Spleen (tissue), 7 donors: ENCODE data around the gene MTA2.
"Not testable (repeated sequence)": the region's sequence is repeated elsewhere in the genome, so short reads cannot be mapped to it uniquely, and the experiment has no call there.

ENCODE experiments used
- POLR2A ChIP-seq, 3 donors: fragments of 450-650 bp; IDR thresholded peaks; one replicate each; pipeline ENCODE4 v1.5.1; 2017; ENCODE audit warnings: antibody characterized with exemption in 3 of 3, mild to moderate bottlenecking in 1 of 3
- POLR2AphosphoS5 ChIP-seq, 3 donors: sonication (generic); formaldehyde crosslinking; IDR thresholded peaks; one replicate each; pipeline ENCODE4 v1.5.1; 2017; ENCODE audit warnings: antibody characterized with exemption in 3 of 3
- TF ChIP-seq, protein P1 (sequence below), 11 experiments: fragments of 200-600 bp in 7 of 11; fragments of 450-650 bp in 4 of 11; sonication (generic) in 4 of 11; IDR thresholded peaks in 8 of 11; conservative IDR thresholded peaks in 3 of 11; 1 replicate in 7 of 11; 2 replicates in 4 of 11; pipeline versions ENCODE4 v1.4.0 to v1.8.0; 2016 to 2021; ENCODE audit warnings: antibody characterized with exemption in 11 of 11, inconsistent platforms in 4 of 11, mild to moderate bottlenecking in 1 of 11
- donor health status: DM: no; HTN: no; CAD: no; lungs with moderate emphysema.
- donor health status: DM: no; HTN: no; CAD: no.
- donor health status: DM: no; HTN: no; CAD: no.

DNA sequence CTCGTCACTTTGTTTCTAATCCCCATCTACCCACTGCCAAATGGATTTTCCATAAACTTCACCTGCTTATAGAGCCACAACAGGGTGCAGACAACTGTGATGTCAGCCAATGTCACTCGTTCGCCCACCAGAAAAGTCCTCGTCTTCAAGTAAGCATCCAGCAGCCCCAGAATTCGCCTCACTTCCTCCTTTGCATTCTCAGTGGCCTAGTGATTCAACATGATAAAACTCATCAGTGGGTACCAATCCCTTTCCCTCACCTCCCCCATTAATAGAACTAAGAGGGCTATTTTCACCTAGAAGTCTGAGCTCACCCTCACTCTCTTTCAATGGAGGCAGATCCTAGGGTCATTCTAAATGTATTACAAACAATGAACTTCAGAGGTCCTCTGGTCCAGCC is 30.8 kb downstream of the MTA2 start:
- TF ChIP-seq, protein P1, sequence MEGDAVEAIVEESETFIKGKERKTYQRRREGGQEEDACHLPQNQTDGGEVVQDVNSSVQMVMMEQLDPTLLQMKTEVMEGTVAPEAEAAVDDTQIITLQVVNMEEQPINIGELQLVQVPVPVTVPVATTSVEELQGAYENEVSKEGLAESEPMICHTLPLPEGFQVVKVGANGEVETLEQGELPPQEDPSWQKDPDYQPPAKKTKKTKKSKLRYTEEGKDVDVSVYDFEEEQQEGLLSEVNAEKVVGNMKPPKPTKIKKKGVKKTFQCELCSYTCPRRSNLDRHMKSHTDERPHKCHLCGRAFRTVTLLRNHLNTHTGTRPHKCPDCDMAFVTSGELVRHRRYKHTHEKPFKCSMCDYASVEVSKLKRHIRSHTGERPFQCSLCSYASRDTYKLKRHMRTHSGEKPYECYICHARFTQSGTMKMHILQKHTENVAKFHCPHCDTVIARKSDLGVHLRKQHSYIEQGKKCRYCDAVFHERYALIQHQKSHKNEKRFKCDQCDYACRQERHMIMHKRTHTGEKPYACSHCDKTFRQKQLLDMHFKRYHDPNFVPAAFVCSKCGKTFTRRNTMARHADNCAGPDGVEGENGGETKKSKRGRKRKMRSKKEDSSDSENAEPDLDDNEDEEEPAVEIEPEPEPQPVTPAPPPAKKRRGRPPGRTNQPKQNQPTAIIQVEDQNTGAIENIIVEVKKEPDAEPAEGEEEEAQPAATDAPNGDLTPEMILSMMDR (IDR thresholded peaks at IDR 0.05 in 8 of 11, conservative IDR thresholded peaks at IDR 0.05 in 3 of 11) = not testable (repeated sequence)
- TF ChIP-seq POLR2A, POLR2AphosphoS5 (IDR thresholded peaks at IDR 0.05): not testable (repeated sequence)
